Chondrocyte (in vitro differentiated cells): Measurements from ENCODE around the gene SYT6. TPM values are rescaled to one million over a fixed set of nuclear protein-coding genes. Genes with fewer than 3 reads are reported as not detected.
"Not testable (repeated sequence)": the region's sequence is repeated elsewhere in the genome, so short reads cannot be mapped to it uniquely, and the experiment has no call there.

Source experiments
- DNase-seq: peaks from one replicate; pipeline ENCODE4 v3.0.0; 2021; ENCODE audit warnings: mixed read lengths, low spot score
- H3K27ac Mint-ChIP-seq: one replicate; pipeline ENCODE4 v1.8.0; 2021; ENCODE audit warnings: mild to moderate bottlenecking, moderate library complexity, mixed read lengths; ENCODE audit not compliant: unreplicated experiment
- H3K27me3 Mint-ChIP-seq: 2 replicates; pipeline ENCODE4 v1.8.0; 2021; ENCODE audit warnings: low read depth, mixed read lengths
- H3K36me3 Mint-ChIP-seq: 2 replicates; pipeline ENCODE4 v1.8.0; 2021; ENCODE audit warnings: low read depth, mixed read lengths
- H3K4me1 Mint-ChIP-seq: 2 replicates; pipeline ENCODE4 v1.8.0; 2021; ENCODE audit warnings: low read depth, mild to moderate bottlenecking, mixed read lengths
- H3K4me3 Mint-ChIP-seq: one replicate; pipeline ENCODE4 v1.8.0; 2021; ENCODE audit warnings: mild to moderate bottlenecking, moderate library complexity, mixed read lengths; ENCODE audit not compliant: unreplicated experiment
- H3K9me3 Mint-ChIP-seq: 2 replicates; pipeline ENCODE4 v1.8.0; 2021; ENCODE audit warnings: low read depth, mixed read lengths
- CTCF ChIP-seq: fragments of 200-600 bp; sonication (generic); IDR thresholded peaks from 2 replicates; pipeline ENCODE4 v1.5.0; 2021; ENCODE audit warnings: antibody characterized with exemption, mild to moderate bottlenecking, moderate library complexity
- total RNA-seq: library from RNA; stranded (reverse); gene quantifications from 3 replicates; pipeline ENCODE4 v1.2.1, GENCODE V29; 2021

Gene SYT6
- total RNA-seq, 1 donor from 2014 or later: not detected

- DNase-seq: no peak
These were observed 92.4 kb downstream of the SYT6 start for GRCh38 chr1:114061121-114061830.

GRCh38 chr1:114058236-114058635 is 95.4 kb downstream of the SYT6 start:
- DNase-seq, H3K27me3 Mint-ChIP-seq, H3K4me3 Mint-ChIP-seq, H3K27ac Mint-ChIP-seq, H3K4me1 Mint-ChIP-seq, H3K36me3 Mint-ChIP-seq: not testable (repeated sequence)
- H3K9me3 Mint-ChIP-seq: peaks cover 10% of the 10 kb centered on the region

More at GRCh38 chr1:114061121-114061830, 92.4 kb downstream of the SYT6 start:
- Mint-ChIP-seq H3K36me3 (no peaks in the 10 kb centered on the region), H3K4me3 (no peak overlapping the region), H3K27ac (no peak overlapping the region), H3K4me1 (no peaks in the 10 kb centered on the region), H3K9me3 (peaks cover 8% of the 10 kb centered on the region), H3K27me3 (peaks cover 6% of the 10 kb centered on the region)
- no peak for TF ChIP-seq CTCF

- peaks cover 14% of the 10 kb centered on the region for H3K9me3 Mint-ChIP-seq
- peaks cover 5% of the 10 kb centered on the region for H3K27me3 Mint-ChIP-seq
- no peak overlapping the region for H3K27ac Mint-ChIP-seq
- H3K4me3 Mint-ChIP-seq: no peak overlapping the region
- TF ChIP-seq CTCF: no peak
- DNase-seq: no peak
- H3K36me3 Mint-ChIP-seq: peaks cover 3% of the 10 kb centered on the region
- H3K4me1 Mint-ChIP-seq: no peaks in the 10 kb centered on the region
These were observed 99.5 kb downstream of the SYT6 start for GRCh38 chr1:114054148-114054547.

- H3K4me1 Mint-ChIP-seq: no peaks in the 10 kb centered on the region
- H3K27ac Mint-ChIP-seq: no peak overlapping the region
- no peak for TF ChIP-seq CTCF
- peaks cover 10% of the 10 kb centered on the region for H3K9me3 Mint-ChIP-seq
- DNase-seq: no peak
- no peak overlapping the region for H3K4me3 Mint-ChIP-seq
- peaks cover 6% of the 10 kb centered on the region for H3K27me3 Mint-ChIP-seq
- peaks cover 3% of the 10 kb centered on the region for H3K36me3 Mint-ChIP-seq
These were observed 105.4 kb downstream of the SYT6 start for GRCh38 chr1:114048232-114048631.

GRCh38 chr1:114043548-114043947 is 110.1 kb downstream of the SYT6 start:
- TF ChIP-seq CTCF: no peak
- no peak for DNase-seq
- H3K27ac Mint-ChIP-seq: no peak overlapping the region
- no peaks in the 10 kb centered on the region for H3K36me3 Mint-ChIP-seq
- H3K9me3 Mint-ChIP-seq: peaks cover 6% of the 10 kb centered on the region
- H3K4me3 Mint-ChIP-seq: no peak overlapping the region
- peaks cover 4% of the 10 kb centered on the region for H3K27me3 Mint-ChIP-seq
- H3K4me1 Mint-ChIP-seq: no peaks in the 10 kb centered on the region

GRCh38 chr1:114043054-114043453 is 110.6 kb downstream of the SYT6 start:
- no peaks in the 10 kb centered on the region for H3K36me3 Mint-ChIP-seq
- no peaks in the 10 kb centered on the region for H3K4me1 Mint-ChIP-seq
- H3K27ac Mint-ChIP-seq: no peak overlapping the region
- DNase-seq: no peak
- peaks cover 4% of the 10 kb centered on the region for H3K27me3 Mint-ChIP-seq
- TF ChIP-seq CTCF: no peak
- peaks cover 6% of the 10 kb centered on the region for H3K9me3 Mint-ChIP-seq
- H3K4me3 Mint-ChIP-seq: no peak overlapping the region
